ENCODE measurements around the gene MAPK14. TPM values are rescaled to one million over a fixed set of nuclear protein-coding genes. Genes with fewer than 3 reads are reported as not detected.

MAPK14 gene
- total RNA-seq, 4 donors from 2014 or later: 85.2 to 201 (median 124) TPM

GRCh38 chr6:36155662-36156061 is 128.1 kb downstream of the MAPK14 start:
- Histone ChIP-seq H3K9me3 (no peaks in the 10 kb centered on the region), H3K27ac (no peak overlapping the region), H3K4me3 (replicated peaks in 1 of 3) (no peak overlapping the region), H3K36me3 (no peaks in the 10 kb centered on the region), H3K4me1 (no peaks in the 10 kb centered on the region), H3K27me3 (no peaks in the 10 kb centered on the region)
- WGBS, 2 donors: 96 to 99% methylated on average over 2 of the region's 2 CpGs
- TF ChIP-seq CTCF (IDR thresholded peaks at IDR 0.05) (no peak), POLR2A (IDR thresholded peaks at IDR 0.05) (no peak)
- intact Hi-C loops (cut with DNase I): no loop called here
- no peak for DNase-seq

GRCh38 chr6:36160147-36160760 is 132.6 kb downstream of the MAPK14 start:
- 90 to 97% methylated on average over 4 of the region's 4 CpGs for WGBS, 2 donors
- intact Hi-C loops (cut with DNase I): no loop called here
- no peaks in the 10 kb centered on the region for H3K4me1 ChIP-seq
- no peak overlapping the region for H3K4me3 ChIP-seq (replicated peaks in 1 of 3)
- H3K9me3 ChIP-seq: no peaks in the 10 kb centered on the region
- TF ChIP-seq CTCF (IDR thresholded peaks at IDR 0.05): no peak
- no peak for TF ChIP-seq POLR2A (IDR thresholded peaks at IDR 0.05)
- H3K27me3 ChIP-seq: no peaks in the 10 kb centered on the region
- H3K36me3 ChIP-seq: no peaks in the 10 kb centered on the region
- no peak for DNase-seq
- no peak overlapping the region for H3K27ac ChIP-seq

Other genes with a start within 250 kb of the MAPK14 start
- not detected for gene CLPSL1, start 246.8 kb upstream of the MAPK14 start, total RNA-seq
- gene CLPS, start 230.5 kb upstream of the MAPK14 start, total RNA-seq: not detected
- gene LHFPL5, start 222.5 kb upstream of the MAPK14 start, total RNA-seq: not detected
- gene SRPK1, start 106.7 kb upstream of the MAPK14 start, total RNA-seq: 10 to 100 TPM; 34.3 to 54.7 (median 50.7) TPM
- gene SLC26A8, start 3.2 kb upstream of the MAPK14 start, total RNA-seq: under 1 TPM; 0.13 to 0.89 (median 0.60) TPM
- 10 to 100 TPM; 33.2 to 50.9 (median 41.0) TPM for gene MAPK13, start 102.7 kb downstream of the MAPK14 start, total RNA-seq
- gene BRPF3, start 168.9 kb downstream of the MAPK14 start, total RNA-seq: 10 to 100 TPM; 21.5 to 55.1 (median 35.3) TPM
- under 1 TPM in 1 of 4 donors, not detected in 3; 0.11 TPM for gene PNPLA1, start 242.3 kb downstream of the MAPK14 start, total RNA-seq